NOMO-1 treated with DMSO at 0.1 percent for 48 hours (cell line): Measurements from ENCODE around the gene MAP2K2.

Source experiments
- DNase-seq: peaks from one replicate; lab custom pipeline; 2025; ENCODE audit not compliant: unreplicated experiment; lab: John Stamatoyannopoulos, UW

The MAP2K2 gene

GRCh38 chr19:4061683-4062418, 62.1 kb downstream of the MAP2K2 start:
- DNase-seq, result no peak

DNA sequence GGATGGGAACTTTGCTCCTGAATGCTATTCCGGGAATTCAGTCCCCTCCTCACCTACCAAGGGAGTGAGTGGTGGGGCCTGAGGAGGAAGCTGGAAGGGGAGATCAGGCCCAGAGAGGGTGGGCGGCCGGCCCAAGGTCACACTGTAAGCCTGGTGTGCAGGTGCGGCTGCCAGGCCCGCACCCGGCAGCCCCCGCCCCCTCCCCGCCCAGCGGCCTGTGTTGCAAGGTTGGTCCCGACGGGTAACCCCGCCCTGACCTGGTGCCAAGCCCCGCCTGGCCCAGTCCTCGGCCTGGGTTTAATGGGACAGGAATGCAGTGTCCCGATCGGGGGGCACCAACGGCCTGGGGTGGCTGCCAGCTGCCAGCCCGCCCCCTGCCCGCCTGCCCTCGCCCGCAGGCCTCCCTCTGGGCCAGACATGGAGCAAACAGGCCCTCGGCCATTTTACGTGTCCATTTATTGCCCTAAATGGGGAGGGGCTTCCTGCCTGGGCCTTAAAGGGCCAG, 62.7 kb downstream of the MAP2K2 start:
- DNase-seq, result peak; percentile 68

DNA sequence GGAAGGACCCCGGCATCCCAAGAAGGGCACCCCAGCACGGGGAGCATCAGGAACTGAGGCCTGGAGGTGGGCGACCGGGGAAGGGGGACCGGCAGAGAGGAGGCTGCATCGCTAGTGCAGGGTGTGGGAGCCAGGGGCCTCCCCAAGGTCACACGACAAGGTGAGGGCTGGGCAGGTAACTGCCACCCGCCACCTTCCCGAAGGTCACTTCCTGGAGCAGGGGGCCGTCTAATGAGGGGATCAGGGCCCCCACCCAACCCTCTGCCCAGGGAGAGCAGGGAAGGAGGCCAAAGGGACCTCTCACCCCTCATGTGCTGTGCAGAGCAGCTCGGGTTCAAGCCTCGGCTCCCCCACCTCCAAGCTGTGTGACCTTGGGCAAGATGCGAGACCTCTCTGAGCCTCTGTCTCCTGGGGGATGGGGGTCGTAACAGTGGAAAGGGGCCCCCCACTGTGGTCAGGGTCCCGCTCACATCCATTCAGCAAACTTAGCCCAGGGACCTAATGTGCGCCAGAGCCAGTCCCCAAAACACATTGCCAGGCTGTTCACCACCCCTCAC, 63.2 kb downstream of the MAP2K2 start:
- no peak for DNase-seq

DNA sequence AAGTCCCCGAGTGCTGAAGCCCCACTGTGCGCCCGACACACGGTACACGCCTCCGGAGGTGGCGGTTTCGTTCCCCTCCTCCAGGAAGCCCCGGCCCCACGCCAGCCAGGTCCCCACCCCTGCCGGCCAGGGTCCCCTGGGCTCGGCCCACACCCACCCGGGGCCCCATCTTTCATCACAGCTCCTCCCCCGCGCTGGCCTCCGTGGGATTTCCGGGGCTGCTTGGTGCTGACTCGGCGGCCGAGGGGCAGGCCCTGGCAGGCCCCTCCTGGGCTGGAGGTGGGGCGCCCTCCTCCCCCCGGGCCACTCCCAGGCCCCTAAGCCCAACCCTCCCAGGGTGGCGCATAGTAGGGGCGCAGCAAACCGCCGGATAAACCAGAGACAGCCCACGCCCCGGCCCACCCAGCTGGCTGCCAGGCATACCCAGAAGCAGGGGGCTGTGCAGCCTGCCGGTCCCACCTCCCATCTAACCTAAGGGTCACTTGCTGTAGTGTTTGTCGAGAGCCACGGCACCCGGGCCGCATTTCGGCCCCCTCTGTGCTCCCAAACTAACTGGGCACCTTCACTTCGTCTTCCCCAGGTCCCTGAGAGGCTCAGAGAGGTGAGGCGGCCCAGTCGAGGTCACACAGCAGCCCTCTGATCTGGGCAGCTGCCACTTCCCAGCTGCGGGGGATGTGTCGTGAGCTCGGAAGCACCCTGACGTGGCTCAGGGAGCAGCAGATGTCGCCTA, 63.9 kb downstream of the MAP2K2 start:
- peak; percentile 46 for DNase-seq

- no peak for DNase-seq
These were observed 64.5 kb downstream of the MAP2K2 start for GRCh38 chr19:4059453-4059871.

DNA sequence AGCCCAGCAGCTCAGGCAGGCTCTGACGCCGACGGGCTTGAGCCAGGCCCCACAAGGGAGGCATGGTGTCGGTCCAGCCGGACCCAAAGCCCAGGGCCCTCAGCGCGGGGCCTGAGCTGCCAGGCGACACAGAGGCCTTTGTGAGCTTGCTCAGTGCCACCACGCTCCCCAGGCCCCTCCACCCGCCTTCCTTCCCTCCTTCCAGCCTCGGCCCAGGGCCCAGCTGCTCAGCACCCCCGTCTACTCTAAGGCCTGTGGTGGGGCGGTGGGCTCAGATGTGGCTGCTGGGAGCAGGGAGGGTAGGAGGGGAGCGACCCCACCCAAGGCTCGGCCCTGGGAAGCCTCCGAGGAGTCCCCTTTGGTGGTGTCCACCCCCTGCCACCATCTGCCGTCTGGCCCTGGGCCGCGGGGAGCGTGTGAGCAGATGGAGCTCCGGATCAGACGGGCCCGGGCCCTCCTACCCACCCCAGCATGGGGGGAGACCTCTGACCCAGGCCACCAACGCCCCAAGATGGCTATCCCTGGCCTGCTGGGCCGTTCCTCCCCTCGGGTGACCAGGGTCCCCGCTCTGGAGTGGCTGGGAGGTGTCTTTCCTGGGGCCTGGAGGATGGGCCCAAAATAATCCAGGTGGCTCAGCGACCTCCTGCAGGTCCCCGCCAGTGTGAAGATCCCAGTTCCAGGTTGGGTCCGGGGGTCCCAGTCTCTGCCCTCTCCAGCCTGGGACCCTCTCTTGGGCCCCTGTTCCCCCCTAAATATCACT, 65.0 kb downstream of the MAP2K2 start:
- no peak for DNase-seq

DNA sequence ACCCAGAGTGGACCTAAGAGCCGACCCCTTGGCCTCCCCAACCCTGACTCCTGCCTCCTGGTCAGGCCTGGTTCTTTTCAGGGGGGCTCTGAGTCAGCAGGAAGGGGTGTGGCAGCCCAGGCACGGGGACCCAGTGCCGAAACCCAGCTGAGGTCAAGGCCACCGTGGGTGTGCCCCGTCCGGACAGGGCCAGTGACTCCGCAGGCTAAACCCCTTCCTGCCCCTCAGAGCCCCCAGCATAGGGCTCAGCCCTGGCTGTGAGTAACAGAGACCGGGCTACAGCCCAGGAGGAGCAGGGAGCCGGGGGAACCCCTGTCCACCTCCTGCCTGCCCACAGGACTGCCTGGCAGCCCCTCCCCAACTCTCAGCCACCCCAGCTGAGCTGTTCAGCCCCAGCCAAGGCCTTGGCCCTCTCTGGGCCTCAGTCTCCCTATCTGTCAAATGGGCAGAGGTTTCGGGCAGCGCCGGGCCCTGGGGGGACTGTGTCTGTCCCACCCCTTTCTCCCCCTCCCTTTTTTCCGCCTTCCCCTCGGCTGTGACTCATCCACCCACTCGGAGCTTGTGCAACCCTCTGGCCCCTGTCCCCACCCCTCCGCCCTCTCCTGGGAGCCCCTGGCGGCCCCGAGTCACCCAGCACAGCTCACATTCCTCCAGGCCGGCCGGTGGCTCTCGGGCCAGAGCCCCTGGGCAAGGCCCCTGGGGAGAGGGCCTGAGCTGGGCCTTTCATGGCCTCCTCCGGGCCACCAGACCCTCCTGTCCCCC, 65.8 kb downstream of the MAP2K2 start:
- DNase-seq, result peak; percentile 86

GRCh38 chr19:4055209-4055552, 68.7 kb downstream of the MAP2K2 start:
- DNase-seq, result no peak

DNA sequence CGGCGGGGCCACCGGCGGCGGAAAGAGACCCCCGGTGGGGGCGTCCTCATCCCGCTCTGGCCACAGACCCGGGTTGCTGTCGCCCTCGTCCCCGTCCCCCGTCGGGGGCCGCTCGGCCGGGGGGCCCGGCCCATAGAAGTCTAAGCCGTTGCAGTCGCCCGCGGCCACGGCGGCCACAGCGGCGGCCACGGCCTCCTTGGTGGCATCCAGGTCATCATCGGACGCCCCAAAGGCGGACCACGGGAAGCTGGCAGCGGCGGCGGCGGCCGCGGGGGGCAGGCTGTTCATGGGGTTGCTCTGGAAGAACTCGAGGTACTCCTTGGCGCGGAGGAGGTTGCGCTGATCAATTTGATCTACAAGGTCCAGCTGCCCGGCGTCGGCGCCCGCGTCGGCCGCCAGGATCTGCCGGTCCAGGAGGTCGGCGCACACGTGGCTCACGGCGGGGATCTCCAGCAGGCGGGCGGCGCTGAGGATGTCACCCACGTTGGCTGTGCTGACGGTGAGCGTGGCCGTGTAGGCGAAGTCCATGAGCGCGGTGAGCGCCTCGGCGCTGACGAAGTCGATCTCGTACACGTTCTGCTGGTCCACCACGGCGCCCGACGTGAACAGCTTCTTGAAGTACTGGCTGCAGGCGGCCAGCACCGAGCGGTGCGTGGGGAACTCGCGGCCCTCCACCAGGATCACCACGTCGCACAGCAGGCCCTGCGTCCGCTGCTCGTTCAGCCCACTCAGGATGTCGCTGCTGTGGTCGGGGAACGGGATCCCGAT, 69.3 kb downstream of the MAP2K2 start:
- no peak for DNase-seq

GRCh38 chr19:4053423-4054324, 70.2 kb downstream of the MAP2K2 start:
- no peak for DNase-seq

GRCh38 chr19:4052993-4053422, 70.9 kb downstream of the MAP2K2 start:
- peak; percentile 68 for DNase-seq

DNA sequence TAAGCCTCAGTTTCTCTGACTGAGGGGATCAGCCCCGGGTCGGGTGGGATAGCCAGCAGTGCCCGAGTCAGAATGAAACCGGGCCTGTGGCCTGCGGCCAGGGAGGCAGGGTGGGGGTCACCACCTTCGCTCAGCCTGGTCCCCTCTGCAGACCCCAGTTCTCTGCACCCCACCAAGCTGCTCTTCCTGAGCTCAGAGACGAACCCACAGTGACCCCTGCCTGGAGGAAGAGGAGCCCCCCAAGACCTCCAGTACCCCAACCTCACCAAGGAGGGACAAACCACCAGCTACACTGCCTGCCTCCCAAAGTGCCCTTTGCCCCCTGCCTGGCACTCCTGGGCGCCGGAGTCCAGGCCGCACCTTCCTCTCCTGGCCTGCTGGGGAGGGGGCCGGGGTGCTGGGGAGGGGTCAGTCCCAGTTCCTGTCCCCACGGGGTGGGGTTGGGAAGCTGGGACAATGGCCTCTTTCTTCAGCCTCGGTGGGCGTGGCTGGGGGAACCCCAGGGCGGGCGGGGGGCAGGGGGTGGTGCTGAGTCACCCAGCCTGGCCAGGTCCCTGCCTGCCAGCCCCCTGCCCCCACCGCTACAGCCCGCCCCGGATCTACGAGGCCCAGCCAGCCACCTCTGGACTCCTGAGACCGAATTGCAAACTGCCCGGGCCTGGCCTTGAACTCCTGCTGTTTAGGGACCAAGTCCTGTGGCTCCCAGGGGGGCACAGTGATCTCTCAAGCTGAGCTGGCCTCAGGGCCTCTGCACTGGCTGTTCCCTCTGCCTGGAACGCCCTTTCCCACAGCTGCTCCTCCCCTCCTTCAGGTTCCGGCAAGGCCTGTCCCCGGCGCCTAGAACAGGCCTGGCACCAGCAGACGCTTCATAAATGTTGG, 71.6 kb downstream of the MAP2K2 start:
- DNase-seq, result peak; percentile 68

GRCh38 chr19:4051175-4052101, 72.5 kb downstream of the MAP2K2 start:
- peak; percentile 92 for DNase-seq

GRCh38 chr19:4049432-4049831, 74.5 kb downstream of the MAP2K2 start:
- DNase-seq, result no peak

- no peak for DNase-seq
These were observed 76.8 kb downstream of the MAP2K2 start for GRCh38 chr19:4046946-4047683.

DNA sequence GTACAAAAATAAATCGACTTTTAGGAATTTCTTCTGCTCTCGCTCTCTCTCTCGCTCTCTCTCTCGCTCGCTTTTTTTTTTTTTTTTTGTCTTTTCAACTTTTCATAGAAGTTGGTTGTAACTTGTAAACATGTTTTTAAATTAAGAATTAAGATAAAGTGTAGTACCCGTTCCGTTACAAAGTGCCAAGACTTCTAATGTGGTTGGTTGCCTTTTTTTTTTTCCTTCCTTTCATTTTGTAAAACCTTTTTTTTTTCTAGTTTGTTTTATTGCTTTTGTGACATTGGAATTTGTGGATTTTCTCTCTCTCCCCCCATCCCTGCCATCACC, 77.6 kb downstream of the MAP2K2 start:
- no peak for DNase-seq
